H7 (cell line): ENCODE measurements around the gene SDC4. TPM values are rescaled to one million over a fixed set of nuclear protein-coding genes. Genes with fewer than 3 reads are reported as not detected.
A peak's percentile ranks its signal among the peaks of the same experiment; 100 is the strongest.

Experiments used
- DNase-seq: peaks from one replicate; pipeline ENCODE4 v3.0.0; 2012
- H3K27me3 ChIP-seq: 2 replicates; pipeline ENCODE4 v1.6.0; 2011; ENCODE audit warnings: mild to moderate bottlenecking, low read length; ENCODE audit not compliant: control insufficient read depth, insufficient read depth
- H3K36me3 ChIP-seq: replicated peaks from 2 replicates; pipeline ENCODE4 v1.5.1; 2011; ENCODE audit warnings: low read length; ENCODE audit not compliant: control insufficient read depth, insufficient read depth
- H3K4me3 ChIP-seq: 2 replicates; pipeline ENCODE4 v1.5.1; 2011; ENCODE audit warnings: low read depth, mild to moderate bottlenecking, control low read depth, low read length, moderate library complexity; ENCODE audit not compliant: insufficient read depth
- total RNA-seq: library from RNA; depleted of rRNA; stranded (reverse); fragments of >200 nt; shearing (Covaris generic); gene quantifications from 2 replicates; pipeline ENCODE4 v1.2.3, GENCODE V29; 2014

SDC4 gene
- total RNA-seq, 1 experiment from 2014 or later, result 56.1 TPM

- no peak overlapping the region for H3K4me3 ChIP-seq
- no peaks in the 10 kb centered on the region for H3K27me3 ChIP-seq
- H3K36me3 ChIP-seq, result no peaks in the 10 kb centered on the region; the same call in 1 of the 2 replicates
- no peak for DNase-seq
These were observed 4.6 kb downstream of the SDC4 start for GRCh38 chr20:45343532-45344167.

- no peaks in the 10 kb centered on the region; the same call in 1 of the 2 replicates for H3K36me3 ChIP-seq
- no peak overlapping the region for H3K4me3 ChIP-seq
- no peaks in the 10 kb centered on the region for H3K27me3 ChIP-seq
- no peak for DNase-seq
These were observed 5.2 kb downstream of the SDC4 start for GRCh38 chr20:45342855-45343531.

GRCh38 chr20:45341939-45342854, 6.0 kb downstream of the SDC4 start:
- no peaks in the 10 kb centered on the region for H3K27me3 ChIP-seq
- DNase-seq, result peak; percentile 91
- H3K4me3 ChIP-seq, result peak overlapping the region; percentile 0; the same call in 1 of the 2 replicates
- H3K36me3 ChIP-seq, result no peaks in the 10 kb centered on the region; the same call in 1 of the 2 replicates

GRCh38 chr20:45341579-45341938, 6.7 kb downstream of the SDC4 start:
- no peak for DNase-seq
- H3K36me3 ChIP-seq, result no peaks in the 10 kb centered on the region; the same call in 1 of the 2 replicates
- peak overlapping the region; percentile 2; the same call in 1 of the 2 replicates for H3K4me3 ChIP-seq
- no peaks in the 10 kb centered on the region for H3K27me3 ChIP-seq

- no peak overlapping the region for H3K4me3 ChIP-seq
- DNase-seq, result peak; percentile 72
- no peaks in the 10 kb centered on the region; the same call in 1 of the 2 replicates for H3K36me3 ChIP-seq
- H3K27me3 ChIP-seq, result no peaks in the 10 kb centered on the region
These were observed 7.3 kb downstream of the SDC4 start for GRCh38 chr20:45340951-45341350.

GRCh38 chr20:45340236-45340847, 7.9 kb downstream of the SDC4 start:
- no peak for DNase-seq
- peaks cover 2% of the 10 kb centered on the region; the same call in 1 of the 2 replicates for H3K36me3 ChIP-seq
- H3K27me3 ChIP-seq, result no peaks in the 10 kb centered on the region
- no peak overlapping the region for H3K4me3 ChIP-seq

- Histone ChIP-seq H3K27me3 (no peaks in the 10 kb centered on the region), H3K36me3 (peaks cover 2% of the 10 kb centered on the region; the same call in 1 of the 2 replicates), H3K4me3 (no peak overlapping the region)
- DNase-seq, result no peak
These were observed 8.4 kb downstream of the SDC4 start for GRCh38 chr20:45339799-45340198.

GRCh38 chr20:45339084-45339483, 9.1 kb downstream of the SDC4 start:
- no peak overlapping the region for H3K4me3 ChIP-seq
- no peak for DNase-seq
- peaks cover 2% of the 10 kb centered on the region; the same call in 1 of the 2 replicates for H3K36me3 ChIP-seq
- H3K27me3 ChIP-seq, result no peaks in the 10 kb centered on the region

GRCh38 chr20:45338121-45339030, 9.8 kb downstream of the SDC4 start:
- H3K36me3 ChIP-seq, result peaks cover 2% of the 10 kb centered on the region; the same call in 1 of the 2 replicates
- no peaks in the 10 kb centered on the region for H3K27me3 ChIP-seq
- H3K4me3 ChIP-seq, result no peak overlapping the region
- DNase-seq, result no peak

- no peaks in the 10 kb centered on the region for H3K27me3 ChIP-seq
- peaks cover 2% of the 10 kb centered on the region; the same call in 1 of the 2 replicates for H3K36me3 ChIP-seq
- no peak overlapping the region for H3K4me3 ChIP-seq
- no peak for DNase-seq
These were observed 10.7 kb downstream of the SDC4 start for GRCh38 chr20:45337367-45338120.

- no peaks in the 10 kb centered on the region for H3K27me3 ChIP-seq
- DNase-seq, result no peak
- peaks cover 2% of the 10 kb centered on the region; the same call in 1 of the 2 replicates for H3K36me3 ChIP-seq
- H3K4me3 ChIP-seq, result no peak overlapping the region
These were observed 11.5 kb downstream of the SDC4 start for GRCh38 chr20:45336530-45337366.

- peaks cover 12% of the 10 kb centered on the region for H3K36me3 ChIP-seq
- DNase-seq, result no peak
- no peaks in the 10 kb centered on the region for H3K27me3 ChIP-seq
- H3K4me3 ChIP-seq, result no peak overlapping the region
These were observed 17.7 kb downstream of the SDC4 start for GRCh38 chr20:45330476-45330875.
